T-cell (primary cell): Measurements from ENCODE around the gene TMEM200B. TPM values are rescaled to one million over a fixed set of nuclear protein-coding genes. Genes with fewer than 3 reads are reported as not detected.
"Not testable (repeated sequence)": the region's sequence is repeated elsewhere in the genome, so short reads cannot be mapped to it uniquely, and the experiment has no call there.

Experiments used
- ATAC-seq, 4 experiments: fragments of 200-7000 bp in 3 of 4; fragments of 150-1000 bp in 1 of 4; cut with Tn5 transposase; replicated peaks in 1 of 4; 1 replicate in 3 of 4; 2 replicates in 1 of 4; pipeline ENCODE4 v1.10.0; 2021; ENCODE audit warnings: moderate library complexity in 3 of 4, mild to moderate bottlenecking in 2 of 4, moderate number of reproducible peaks in 1 of 4
- CTCF ChIA-PET, 2 donors: fragments of 300-600 bp; sonication (Branson Sonifier 250); formaldehyde crosslinking; loops; one replicate each; lab custom pipeline; 2022; ENCODE audit warnings: antibody characterized with exemption in 2 of 2; lab: Charles Lee
- POLR2A ChIA-PET, 2 donors: fragments of 300-600 bp; sonication (Branson Sonifier 250); formaldehyde crosslinking; loops; one replicate each; lab custom pipeline; 2022; ENCODE audit warnings: antibody characterized with exemption in 2 of 2; lab: Charles Lee
- DNase-seq, 35 experiments: peaks; one replicate each; pipeline versions ENCODE4 v3.0.0 to v3.0.0-alpha.2; 2013 to 2023
- H3K27ac ChIP-seq: one replicate; pipeline ENCODE4 v1.5.1; 2013; ENCODE audit warnings: low read length
- H3K27me3 ChIP-seq, 2 experiments: replicated peaks in 1 of 2; 1 replicate in 1 of 2; 2 replicates in 1 of 2; pipeline versions ENCODE4 v1.6.1 to v1.7.0; 2013; ENCODE audit warnings: low read length in 1 of 2, mixed read lengths in 1 of 2; ENCODE audit not compliant: control insufficient read depth in 2 of 2, insufficient read depth in 2 of 2; ENCODE audit errors: extremely low read depth in 1 of 2
- H3K36me3 ChIP-seq, 2 donors: 1 replicate in 1 of 2; 2 replicates in 1 of 2; pipeline versions ENCODE4 v1.6.1 to v1.7.0; 2013; ENCODE audit warnings: low read length in 1 of 2; ENCODE audit not compliant: control insufficient read depth in 2 of 2, insufficient read depth in 1 of 2; ENCODE audit errors: extremely low read depth in 1 of 2
- H3K4me1 ChIP-seq, 2 experiments: 1 replicate in 1 of 2; 2 replicates in 1 of 2; pipeline versions ENCODE4 v1.6.1 to v1.7.0; 2013; ENCODE audit warnings: low read length in 2 of 2, mixed read lengths in 1 of 2; ENCODE audit not compliant: insufficient read depth in 2 of 2, control insufficient read depth in 1 of 2; ENCODE audit errors: extremely low read depth in 1 of 2
- H3K4me3 ChIP-seq, 2 donors: 1 replicate in 1 of 2; 2 replicates in 1 of 2; pipeline versions ENCODE4 v1.5.1 to v1.7.0; 2013; ENCODE audit warnings: mild to moderate bottlenecking in 2 of 2, low read length in 1 of 2, moderate library complexity in 1 of 2; ENCODE audit not compliant: control insufficient read depth in 1 of 2; ENCODE audit errors: extremely low read depth in 1 of 2
- H3K9me3 ChIP-seq: 2 replicates; pipeline ENCODE4 v1.7.0; 2013
- H3K27ac Mint-ChIP-seq, 2 donors: one replicate each; pipeline ENCODE4 v1.8.0; 2020 to 2021; ENCODE audit warnings: mild to moderate bottlenecking in 2 of 2, mixed read lengths in 2 of 2
- H3K27me3 Mint-ChIP-seq, 2 donors: one replicate each; pipeline ENCODE4 v1.8.0; 2021 to 2022; ENCODE audit warnings: mixed read lengths in 2 of 2
- H3K36me3 Mint-ChIP-seq: one replicate; pipeline ENCODE4 v1.8.0; 2021; ENCODE audit warnings: mixed read lengths
- H3K4me1 Mint-ChIP-seq, 3 donors: one replicate each; pipeline ENCODE4 v1.8.0; 2020 to 2022; ENCODE audit warnings: mixed read lengths in 3 of 3, mild to moderate bottlenecking in 1 of 3
- H3K4me3 Mint-ChIP-seq, 3 donors: one replicate each; pipeline ENCODE4 v1.8.0; 2020 to 2022; ENCODE audit warnings: mild to moderate bottlenecking in 3 of 3, mixed read lengths in 3 of 3, moderate library complexity in 3 of 3
- H3K9me3 Mint-ChIP-seq, 3 donors: one replicate each; pipeline ENCODE4 v1.8.0; 2020 to 2022; ENCODE audit warnings: mixed read lengths in 3 of 3
- WGBS: methylation state at CpG from one replicate; pipeline ENCODE4 v1.1.5; 2013; ENCODE audit warnings: missing lambda C conversion rate; ENCODE audit not compliant: insufficient coverage; 5-methylcytosine and 5-hydroxymethylcytosine counted together
- total RNA-seq, 35 experiments: library from RNA in 6 of 35; stranded (reverse) in 6 of 35; fragments of 120-200 nt in 1 of 35; gene quantifications; one replicate each; pipeline versions ENCODE4 v1.2.1 to v1.2.4 and lab custom pipeline; 2013 to 2026

TMEM200B gene
- total RNA-seq, 5 donors from 2014 or later (not counting 1 experiment from before 2014, with no cell fraction given): 0.12 to 0.16 (median 0.16) TPM; not detected in 2

DNA sequence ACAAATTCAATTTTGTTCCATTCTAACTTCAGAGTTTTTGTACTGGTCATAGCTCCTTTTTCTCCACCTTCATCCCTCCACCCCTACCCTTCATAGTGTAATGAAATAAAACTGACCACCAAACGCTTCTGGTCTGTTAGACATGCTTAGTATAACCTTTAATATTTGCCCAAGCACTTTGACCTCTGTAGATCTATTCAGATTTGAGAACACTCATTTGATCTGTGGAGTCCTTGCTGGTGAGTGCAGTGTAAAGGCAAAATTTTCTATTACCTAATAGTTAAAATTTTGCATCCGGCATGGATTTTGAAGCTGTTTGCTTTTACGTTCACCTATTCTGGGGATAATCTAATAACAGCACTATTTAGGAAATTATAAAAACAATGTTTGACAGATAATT is 41.2 kb downstream of the TMEM200B start:
- no peak overlapping the region for H3K4me3 Mint-ChIP-seq
- H3K27ac Mint-ChIP-seq: no peak overlapping the region
- no CpG with 5 or more reads among the region's 3 CpGs for WGBS
- no peak overlapping the region for H3K4me3 ChIP-seq
- ChIA-PET POLR2A (interaction anchor here in 1 of 2 donors (0.5 kb wide), 1 partner anchor 26 kb away, joined by 5 read pairs; no protein-coding TSS in a partner anchor), CTCF (no interaction called here)
- peaks cover 8 to 30% of the 10 kb centered on the region in 2 donors for H3K36me3 ChIP-seq
- DNase-seq (no peak), ATAC-seq (no peak)
- no peaks in the 10 kb centered on the region for H3K27me3 Mint-ChIP-seq
- H3K36me3 Mint-ChIP-seq: peaks cover 21% of the 10 kb centered on the region
- H3K9me3 ChIP-seq: no peaks in the 10 kb centered on the region
- H3K27ac ChIP-seq: no peak overlapping the region
- no peaks in the 10 kb centered on the region for H3K4me1 Mint-ChIP-seq
- no peaks in the 10 kb centered on the region for H3K9me3 Mint-ChIP-seq
- no peaks in the 10 kb centered on the region for H3K27me3 ChIP-seq
- no peaks in the 10 kb centered on the region for H3K4me1 ChIP-seq

DNA sequence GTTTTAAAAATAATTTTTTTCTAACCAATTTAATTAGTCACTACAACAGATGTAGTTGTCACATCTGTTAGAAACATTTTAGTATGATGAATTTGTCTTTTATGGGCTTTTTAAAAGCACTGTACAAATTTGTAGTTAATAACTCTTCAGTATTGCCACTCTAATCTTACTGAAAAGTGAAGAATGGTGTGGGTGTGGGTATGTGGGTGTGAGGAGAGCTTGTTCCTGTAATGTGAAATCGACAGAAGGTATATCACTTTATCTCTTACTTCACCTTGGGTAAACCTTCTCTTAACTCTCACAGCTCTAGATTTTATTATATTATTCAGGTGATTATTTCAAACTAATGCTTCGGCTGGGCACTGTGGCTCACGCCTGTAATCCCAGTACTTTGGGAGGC is 42.5 kb downstream of the TMEM200B start:
- no peak overlapping the region for H3K27ac Mint-ChIP-seq
- POLR2A ChIA-PET: no interaction called here
- no peaks in the 10 kb centered on the region for H3K9me3 Mint-ChIP-seq
- ATAC-seq (no peak), DNase-seq (no peak)
- no CpG with 5 or more reads among the region's 3 CpGs for WGBS
- H3K27me3 Mint-ChIP-seq: no peaks in the 10 kb centered on the region
- CTCF ChIA-PET: interaction anchor here (0.5 to 0.6 kb wide), 3 partner anchors 27 to 56 kb away, joined by 3 to 7 read pairs (median 3); no protein-coding TSS in a partner anchor
- no peaks in the 10 kb centered on the region for H3K27me3 ChIP-seq
- no peak overlapping the region for H3K4me3 ChIP-seq
- H3K4me1 Mint-ChIP-seq: no peaks in the 10 kb centered on the region
- H3K4me3 Mint-ChIP-seq: no peak overlapping the region
- no peaks in the 10 kb centered on the region for H3K4me1 ChIP-seq
- H3K9me3 ChIP-seq: no peaks in the 10 kb centered on the region
- H3K36me3 Mint-ChIP-seq: peaks cover 25% of the 10 kb centered on the region
- H3K27ac ChIP-seq: no peak overlapping the region
- H3K36me3 ChIP-seq: peaks cover 17 to 27% of the 10 kb centered on the region in 2 donors

DNA sequence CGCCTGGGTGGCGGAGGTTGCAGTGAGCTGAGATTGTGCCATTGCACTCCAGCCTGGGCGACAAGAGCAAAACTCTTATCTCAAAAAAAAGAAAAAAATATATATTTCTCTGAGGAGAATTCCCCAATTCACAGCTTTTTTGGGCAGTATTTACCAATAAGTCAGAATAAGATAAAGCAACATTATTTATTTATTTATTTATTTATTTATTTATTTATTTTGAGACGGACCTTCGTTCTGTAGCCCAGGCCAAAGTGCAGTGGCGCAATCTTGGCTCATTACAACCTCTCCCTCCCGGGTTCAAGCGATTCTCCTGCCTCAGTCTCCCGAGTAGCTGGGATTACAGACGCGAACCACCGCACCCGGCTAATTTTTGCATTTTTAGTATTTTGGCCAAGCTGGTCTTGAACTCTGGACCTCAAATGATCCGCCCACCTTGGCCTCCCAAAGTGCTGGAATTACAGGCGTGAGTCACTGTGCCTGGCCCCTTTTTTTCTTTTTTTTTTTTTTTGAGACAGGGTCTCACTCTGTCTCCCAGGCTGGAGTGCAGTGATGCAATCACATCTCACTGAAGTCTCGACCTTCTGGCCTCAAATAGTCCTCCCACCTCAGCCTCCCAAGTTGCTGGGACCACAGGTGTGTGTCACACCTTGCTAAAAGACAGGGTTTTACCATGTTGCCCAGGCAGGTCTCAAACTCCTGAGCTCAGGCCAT is 43.6 kb downstream of the TMEM200B start:
- WGBS: 86% methylated on average over 13 of the region's 16 CpGs
- not testable (repeated sequence) for H3K27ac Mint-ChIP-seq

DNA sequence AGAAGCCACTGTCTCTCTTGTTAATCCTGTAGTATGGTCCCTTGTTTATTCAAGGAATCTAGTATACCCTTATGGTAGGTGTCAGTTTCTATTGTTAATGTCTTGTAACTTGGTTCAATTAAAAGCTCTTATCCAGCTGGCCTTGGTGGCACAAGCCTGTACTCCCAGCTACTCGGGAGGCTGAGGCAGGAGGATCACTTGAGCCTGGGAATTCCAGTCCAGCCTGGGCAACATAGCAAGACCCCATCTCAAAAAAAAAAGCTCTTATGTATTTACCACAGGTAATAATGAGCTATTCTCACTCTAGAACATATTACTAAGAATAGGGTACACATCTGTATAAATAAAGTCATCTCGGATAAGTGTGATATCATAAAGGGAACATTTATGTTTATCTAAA is 46.5 kb downstream of the TMEM200B start:
- Histone ChIP-seq H3K27ac (no peak overlapping the region), H3K27me3 (no peaks in the 10 kb centered on the region), H3K4me3 (no peak overlapping the region), H3K4me1 (no peaks in the 10 kb centered on the region), H3K36me3 (peaks cover 17 to 41% of the 10 kb centered on the region in 2 donors), H3K9me3 (no peaks in the 10 kb centered on the region)
- no CpG with 5 or more reads among the region's 2 CpGs for WGBS
- DNase-seq (no peak), ATAC-seq (no peak)
- Mint-ChIP-seq H3K4me3 (no peak overlapping the region), H3K4me1 (no peaks in the 10 kb centered on the region), H3K36me3 (peaks cover 30% of the 10 kb centered on the region), H3K9me3 (no peaks in the 10 kb centered on the region), H3K27me3 (no peaks in the 10 kb centered on the region), H3K27ac (no peak overlapping the region)
- CTCF ChIA-PET: no interaction called here
- POLR2A ChIA-PET: interaction anchor here in 1 of 2 donors (0.5 kb wide), 1 partner anchor 254 kb away, joined by 6 read pairs; no protein-coding TSS in a partner anchor

More for the DNA sequence above, 43.6 kb downstream of the TMEM200B start:
- POLR2A ChIA-PET: interaction anchor here in 1 of 2 donors (0.6 to 0.7 kb wide), 3 partner anchors 34 to 686 kb away, joined by 3 to 13 read pairs (median 7); no protein-coding TSS in a partner anchor
- H3K27me3 Mint-ChIP-seq, H3K4me3 ChIP-seq, H3K9me3 ChIP-seq, H3K4me1 ChIP-seq, H3K27ac ChIP-seq, H3K27me3 ChIP-seq, H3K9me3 Mint-ChIP-seq, DNase-seq, H3K4me1 Mint-ChIP-seq, ATAC-seq, H3K4me3 Mint-ChIP-seq: not testable (repeated sequence)
- peaks cover 31% of the 10 kb centered on the region for H3K36me3 Mint-ChIP-seq
- CTCF ChIA-PET: interaction anchor here in 1 of 2 donors (0.6 to 0.7 kb wide), 2 partner anchors 28 to 204 kb away, joined by 3 read pairs; no protein-coding TSS in a partner anchor
- H3K36me3 ChIP-seq: peaks cover 17 to 36% of the 10 kb centered on the region in 2 donors

Other genes starting within 250 kb of the TMEM200B start
- 100 to 1,000 TPM; 199 to 257 (median 241) TPM for gene EPB41, start 209.3 kb downstream of the TMEM200B start, total RNA-seq
- gene SRSF4, start 58.0 kb upstream of the TMEM200B start, total RNA-seq: 10 to 100 TPM; 76.0 to 90.4 (median 78.9) TPM
- gene MECR, start 107.0 kb upstream of the TMEM200B start, total RNA-seq: 10 to 100 TPM in 4 of 5 donors, 1 to 10 TPM in 1; 9.5 to 17.8 (median 17.3) TPM
- gene PTPRU, start 112.6 kb upstream of the TMEM200B start, total RNA-seq: under 1 TPM in 3 of 5 donors, not detected in 2; 0.13 to 0.82 (median 0.33) TPM